Astrocyte (in vitro differentiated cells and primary cell): Measurements from ENCODE around the gene ESRRG.

ENCODE experiments used
- EZH2 ChIP-seq: IDR thresholded peaks from 2 replicates; pipeline ENCODE4 v1.6.1; 2012; ENCODE audit warnings: mild to moderate bottlenecking, low read length, inconsistent platforms; ENCODE audit not compliant: insufficient read depth
- TF ChIP-seq, protein P1 (sequence below): IDR thresholded peaks from 2 replicates; pipeline ENCODE4 v1.5.1; 2011; ENCODE audit warnings: low read depth, mild to moderate bottlenecking, inconsistent platforms, low read length, moderate library complexity; ENCODE audit not compliant: insufficient read depth

- TF ChIP-seq, protein P1, sequence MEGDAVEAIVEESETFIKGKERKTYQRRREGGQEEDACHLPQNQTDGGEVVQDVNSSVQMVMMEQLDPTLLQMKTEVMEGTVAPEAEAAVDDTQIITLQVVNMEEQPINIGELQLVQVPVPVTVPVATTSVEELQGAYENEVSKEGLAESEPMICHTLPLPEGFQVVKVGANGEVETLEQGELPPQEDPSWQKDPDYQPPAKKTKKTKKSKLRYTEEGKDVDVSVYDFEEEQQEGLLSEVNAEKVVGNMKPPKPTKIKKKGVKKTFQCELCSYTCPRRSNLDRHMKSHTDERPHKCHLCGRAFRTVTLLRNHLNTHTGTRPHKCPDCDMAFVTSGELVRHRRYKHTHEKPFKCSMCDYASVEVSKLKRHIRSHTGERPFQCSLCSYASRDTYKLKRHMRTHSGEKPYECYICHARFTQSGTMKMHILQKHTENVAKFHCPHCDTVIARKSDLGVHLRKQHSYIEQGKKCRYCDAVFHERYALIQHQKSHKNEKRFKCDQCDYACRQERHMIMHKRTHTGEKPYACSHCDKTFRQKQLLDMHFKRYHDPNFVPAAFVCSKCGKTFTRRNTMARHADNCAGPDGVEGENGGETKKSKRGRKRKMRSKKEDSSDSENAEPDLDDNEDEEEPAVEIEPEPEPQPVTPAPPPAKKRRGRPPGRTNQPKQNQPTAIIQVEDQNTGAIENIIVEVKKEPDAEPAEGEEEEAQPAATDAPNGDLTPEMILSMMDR: no peak
- TF ChIP-seq EZH2: no peak
Observed at GRCh38 chr1:216627252-216627651, 96.0 kb downstream of the ESRRG start.
